ENCODE measurements around the gene KDM2B. TPM values are rescaled to one million over a fixed set of nuclear protein-coding genes. Genes with fewer than 3 reads are reported as not detected.

KDM2B gene
- polyA plus RNA-seq, 1 of the 3 experiments (the other 2 are of a cell fraction) = 11.5 TPM

DNA sequence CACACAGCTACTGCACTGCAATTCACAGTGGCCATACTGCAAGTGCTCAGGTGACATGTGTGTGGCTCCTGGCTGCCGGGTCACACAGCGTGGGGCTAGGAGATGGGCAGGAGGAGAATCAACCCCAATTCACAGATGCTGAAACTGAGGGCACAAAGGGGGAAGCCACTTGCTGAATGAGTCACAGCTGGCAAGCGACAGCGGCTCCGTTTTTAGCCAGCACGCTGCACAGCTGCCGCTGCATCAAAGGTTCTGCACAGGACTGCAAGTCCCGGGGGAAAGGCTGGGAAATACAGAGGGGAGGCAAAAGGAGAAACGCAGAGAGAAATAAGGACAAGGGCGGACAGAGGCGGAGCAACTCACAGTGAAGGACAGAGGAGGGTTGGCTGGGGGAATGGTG is 57.9 kb downstream of the KDM2B start:
- H3K4me2 ChIP-seq = no peak overlapping the region
- ChIA-PET POLR2A (no interaction called here), CTCF (interaction anchor here (1.4 kb wide), 1 partner anchor 22 kb away, joined by 5 read pairs; no protein-coding TSS in a partner anchor)
- no peak overlapping the region for H2AFZ ChIP-seq (ENCODE audit: low read depth)
- peaks cover 0 to 3% of the 10 kb centered on the region in 2 experiments for H3K36me3 ChIP-seq (replicated peaks in 1 of 2; ENCODE audit: control insufficient read depth in 1 of 2, insufficient read depth in 2 of 2, low read length in 1 of 2)
- peaks cover 4% of the 10 kb centered on the region for H3F3A ChIP-seq (replicated peaks; ENCODE audit: insufficient read depth)
- no peaks in the 10 kb centered on the region for H4K20me1 ChIP-seq (ENCODE audit: insufficient read depth)
- 85% methylated on average over 10 of the region's 11 CpGs for WGBS (ENCODE audit: low lambda C conversion rate)
- H3K4me1 ChIP-seq (ENCODE audit: control insufficient read depth in 1 of 2, insufficient read depth in 2 of 2, low read depth in 1 of 2, low read length in 1 of 2) = peaks cover 0 to 4% of the 10 kb centered on the region in 2 experiments; a peak in 1 of 4 replicates
- H3K9me2 ChIP-seq = no peaks in the 10 kb centered on the region
- H3K4me3 ChIP-seq (ENCODE audit: low read depth in 2 of 2, low read length in 1 of 2) = no peak overlapping the region
- 0 out of 2 replicates have a peak, but pooled peaks cover 2% of the 10 kb centered on the region for H3K79me2 ChIP-seq (ENCODE audit: insufficient read depth)
- no peak for DNase-seq
- H3K9me3 ChIP-seq = no peaks in the 10 kb centered on the region
- no peak overlapping the region for H3K27ac ChIP-seq (ENCODE audit: low read depth in 2 of 2, low read length in 1 of 2)
- TF ChIP-seq FOXM1 (IDR thresholded peaks at IDR 0.05; ENCODE audit: low read depth) = no peak
- TF ChIP-seq FOSL2 (IDR thresholded peaks at IDR 0.05; ENCODE audit: borderline replicate concordance, low read depth) = no peak
- TF ChIP-seq, protein P1, sequence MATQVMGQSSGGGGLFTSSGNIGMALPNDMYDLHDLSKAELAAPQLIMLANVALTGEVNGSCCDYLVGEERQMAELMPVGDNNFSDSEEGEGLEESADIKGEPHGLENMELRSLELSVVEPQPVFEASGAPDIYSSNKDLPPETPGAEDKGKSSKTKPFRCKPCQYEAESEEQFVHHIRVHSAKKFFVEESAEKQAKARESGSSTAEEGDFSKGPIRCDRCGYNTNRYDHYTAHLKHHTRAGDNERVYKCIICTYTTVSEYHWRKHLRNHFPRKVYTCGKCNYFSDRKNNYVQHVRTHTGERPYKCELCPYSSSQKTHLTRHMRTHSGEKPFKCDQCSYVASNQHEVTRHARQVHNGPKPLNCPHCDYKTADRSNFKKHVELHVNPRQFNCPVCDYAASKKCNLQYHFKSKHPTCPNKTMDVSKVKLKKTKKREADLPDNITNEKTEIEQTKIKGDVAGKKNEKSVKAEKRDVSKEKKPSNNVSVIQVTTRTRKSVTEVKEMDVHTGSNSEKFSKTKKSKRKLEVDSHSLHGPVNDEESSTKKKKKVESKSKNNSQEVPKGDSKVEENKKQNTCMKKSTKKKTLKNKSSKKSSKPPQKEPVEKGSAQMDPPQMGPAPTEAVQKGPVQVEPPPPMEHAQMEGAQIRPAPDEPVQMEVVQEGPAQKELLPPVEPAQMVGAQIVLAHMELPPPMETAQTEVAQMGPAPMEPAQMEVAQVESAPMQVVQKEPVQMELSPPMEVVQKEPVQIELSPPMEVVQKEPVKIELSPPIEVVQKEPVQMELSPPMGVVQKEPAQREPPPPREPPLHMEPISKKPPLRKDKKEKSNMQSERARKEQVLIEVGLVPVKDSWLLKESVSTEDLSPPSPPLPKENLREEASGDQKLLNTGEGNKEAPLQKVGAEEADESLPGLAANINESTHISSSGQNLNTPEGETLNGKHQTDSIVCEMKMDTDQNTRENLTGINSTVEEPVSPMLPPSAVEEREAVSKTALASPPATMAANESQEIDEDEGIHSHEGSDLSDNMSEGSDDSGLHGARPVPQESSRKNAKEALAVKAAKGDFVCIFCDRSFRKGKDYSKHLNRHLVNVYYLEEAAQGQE (IDR thresholded peaks at IDR 0.05; ENCODE audit: low read depth, low read length) = no peak
- no peak for TF ChIP-seq RXRA (IDR thresholded peaks at IDR 0.05; ENCODE audit: borderline replicate concordance, low read depth)
- TF ChIP-seq, protein P2, sequence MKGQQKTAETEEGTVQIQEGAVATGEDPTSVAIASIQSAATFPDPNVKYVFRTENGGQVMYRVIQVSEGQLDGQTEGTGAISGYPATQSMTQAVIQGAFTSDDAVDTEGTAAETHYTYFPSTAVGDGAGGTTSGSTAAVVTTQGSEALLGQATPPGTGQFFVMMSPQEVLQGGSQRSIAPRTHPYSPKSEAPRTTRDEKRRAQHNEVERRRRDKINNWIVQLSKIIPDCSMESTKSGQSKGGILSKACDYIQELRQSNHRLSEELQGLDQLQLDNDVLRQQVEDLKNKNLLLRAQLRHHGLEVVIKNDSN (IDR thresholded peaks at IDR 0.05; ENCODE audit: borderline replicate concordance, low read depth) = no peak
- TF ChIP-seq, protein P3, sequence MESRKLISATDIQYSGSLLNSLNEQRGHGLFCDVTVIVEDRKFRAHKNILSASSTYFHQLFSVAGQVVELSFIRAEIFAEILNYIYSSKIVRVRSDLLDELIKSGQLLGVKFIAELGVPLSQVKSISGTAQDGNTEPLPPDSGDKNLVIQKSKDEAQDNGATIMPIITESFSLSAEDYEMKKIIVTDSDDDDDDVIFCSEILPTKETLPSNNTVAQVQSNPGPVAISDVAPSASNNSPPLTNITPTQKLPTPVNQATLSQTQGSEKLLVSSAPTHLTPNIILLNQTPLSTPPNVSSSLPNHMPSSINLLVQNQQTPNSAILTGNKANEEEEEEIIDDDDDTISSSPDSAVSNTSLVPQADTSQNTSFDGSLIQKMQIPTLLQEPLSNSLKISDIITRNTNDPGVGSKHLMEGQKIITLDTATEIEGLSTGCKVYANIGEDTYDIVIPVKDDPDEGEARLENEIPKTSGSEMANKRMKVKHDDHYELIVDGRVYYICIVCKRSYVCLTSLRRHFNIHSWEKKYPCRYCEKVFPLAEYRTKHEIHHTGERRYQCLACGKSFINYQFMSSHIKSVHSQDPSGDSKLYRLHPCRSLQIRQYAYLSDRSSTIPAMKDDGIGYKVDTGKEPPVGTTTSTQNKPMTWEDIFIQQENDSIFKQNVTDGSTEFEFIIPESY (IDR thresholded peaks at IDR 0.05; ENCODE audit: borderline replicate concordance, low read depth) = no peak
- no peak for TF ChIP-seq RAD21 (IDR thresholded peaks at IDR 0.05; ENCODE audit: low read length)
- no peak for TF ChIP-seq RFX5 (IDR thresholded peaks at IDR 0.05; ENCODE audit: low read length)
- no peak for TF ChIP-seq CHD2 (IDR thresholded peaks at IDR 0.05; ENCODE audit: low read length, partially characterized antibody)
- no peak for TF ChIP-seq POLR2AphosphoS5 (IDR thresholded peaks at IDR 0.05; ENCODE audit: low read depth, low read length)
- H3K9ac ChIP-seq = no peak overlapping the region
- no peaks in the 10 kb centered on the region for H3K27me3 ChIP-seq (ENCODE audit: insufficient read depth)

All from SK-N-SH (cell line).